Kidney capillary endothelial cell (primary cell): ENCODE measurements around the gene SDR42E1.

Experiments used
- DNase-seq: peaks from one replicate; pipeline ENCODE4 v3.0.0-alpha.2; 2018; ENCODE audit warnings: low spot score

The SDR42E1 gene

GRCh38 chr16:81939164-81940056, 71.9 kb downstream of the SDR42E1 start:
- DNase-seq, result no peak
